ENCODE results near the gene PTPRK. TPM values are rescaled to one million over a fixed set of nuclear protein-coding genes. Genes with fewer than 3 reads are reported as not detected.

Gene PTPRK
- total RNA-seq, 1 experiment from 2014 or later = 34.2 TPM

GRCh38 chr6:128512296-128512695, 8.1 kb downstream of the PTPRK start:
- Histone ChIP-seq H3K9me3 (ENCODE audit: control insufficient read depth in 1 of 2, insufficient read depth in 1 of 2, low read depth in 1 of 2, low read length in 2 of 2) (no peaks in the 10 kb centered on the region), H3K4me3 (replicated peaks in 1 of 2; ENCODE audit: low read depth in 1 of 2, low read length in 2 of 2) (no peak overlapping the region), H3K4me1 (ENCODE audit: control insufficient read depth in 1 of 2, insufficient read depth in 2 of 2, low read length in 2 of 2) (peaks cover 18 to 40% of the 10 kb centered on the region in 2 experiments; a peak in 3 of 4 replicates), H4K20me1 (ENCODE audit: insufficient read depth) (no peaks in the 10 kb centered on the region), H3K4me2 (ENCODE audit: low read length) (no peak overlapping the region), H3K27me3 (ENCODE audit: insufficient read depth, low read length) (no peaks in the 10 kb centered on the region), H3K9me2 (ENCODE audit: insufficient read depth) (no peaks in the 10 kb centered on the region), H2AFZ (ENCODE audit: low read depth, low read length, poor library complexity, severe bottlenecking) (no peak overlapping the region), H3K9ac (ENCODE audit: low read length) (no peak overlapping the region), H3K79me2 (ENCODE audit: insufficient read depth, low read length) (peaks cover 42% of the 10 kb centered on the region), H3K27ac (ENCODE audit: low read depth, low read length) (no peak overlapping the region), H3K36me3 (ENCODE audit: control insufficient read depth in 1 of 2, insufficient read depth in 2 of 2, low read length in 2 of 2) (no peaks in the 10 kb centered on the region)
- no peak for ATAC-seq
- intact Hi-C loops (cut with micrococcal nuclease) = loop anchor here (10.0 kb wide), 1 partner anchor 657 kb away; no protein-coding TSS in a partner anchor
- no peak for DNase-seq (ENCODE audit: low read depth, low spot score)
- BruUV-seq (replicated peaks) = no TSS peak
- ChIA-PET CTCF (no interaction called here), RAD21 (ENCODE audit: low non-redundant PET in 1 of 2, low total read pairs in 2 of 2, uncharacterized antibody in 2 of 2, unreplicated experiment in 2 of 2) (no interaction called here), POLR2A (interaction anchor here (1.0 kb wide), 1 partner anchor 12 kb away, joined by 3 read pairs; no protein-coding TSS in a partner anchor)
- TF ChIP-seq MAX (IDR thresholded peaks at IDR 0.05) = no peak
- no peak for TF ChIP-seq YY1 (IDR thresholded peaks at IDR 0.05; ENCODE audit: extremely low read depth, insufficient replicate concordance, low read depth, low read length)
- TF ChIP-seq POLR2A (IDR thresholded peaks at IDR 0.05; ENCODE audit: borderline replicate concordance, extremely low read depth, insufficient read depth, insufficient read length) = no peak
- TF ChIP-seq JUND (IDR thresholded peaks at IDR 0.05) = no peak
- no peak for TF ChIP-seq TCF7L2 (IDR thresholded peaks at IDR 0.05; ENCODE audit: borderline replicate concordance, extremely low read depth, insufficient read depth, insufficient read length)
- no peak for TF ChIP-seq SP1 (IDR thresholded peaks at IDR 0.05; ENCODE audit: low read depth)
- TF ChIP-seq SIN3A (IDR thresholded peaks at IDR 0.05; ENCODE audit: low read depth) = no peak
- no peak for TF ChIP-seq ATF3 (IDR thresholded peaks at IDR 0.05)
- TF ChIP-seq SRF (IDR thresholded peaks at IDR 0.05; ENCODE audit: low read depth) = no peak
- no peak for TF ChIP-seq CBX3 (IDR thresholded peaks at IDR 0.05; ENCODE audit: low read depth)
- TF ChIP-seq ELF1 (IDR thresholded peaks at IDR 0.05; ENCODE audit: borderline replicate concordance, low read depth) = no peak
- TF ChIP-seq ZNF274 (IDR thresholded peaks at IDR 0.05; ENCODE audit: low read depth, low read length) = no peak
- TF ChIP-seq RAD21 (IDR thresholded peaks at IDR 0.05; ENCODE audit: low read depth) = no peak
